Measurements from ENCODE around the gene ZC3H12D.

The ZC3H12D gene

GRCh38 chr6:149513915-149514314, 29.1 kb upstream of the ZC3H12D start:
- H3K9me3 ChIP-seq (ENCODE audit: control insufficient read depth, insufficient read depth, low read length): no peaks in the 10 kb centered on the region
- H4K20me1 ChIP-seq (ENCODE audit: control insufficient read depth, insufficient read depth, low read depth, low read length): 0 out of 2 replicates have a peak, but pooled peaks cover 3% of the 10 kb centered on the region
- peaks cover 10% of the 10 kb centered on the region for H3F3A ChIP-seq (ENCODE audit: control insufficient read depth, insufficient read depth)
- H3K4me2 ChIP-seq (ENCODE audit: low read length): no peak overlapping the region
- no peaks in the 10 kb centered on the region for H3K79me2 ChIP-seq (ENCODE audit: control insufficient read depth, low read length)
- TF ChIP-seq CTCF (IDR thresholded peaks at IDR 0.05; ENCODE audit: low read depth, low read length, poor library complexity, severe bottlenecking): no peak
- TF ChIP-seq EZH2phosphoT487 (IDR thresholded peaks at IDR 0.05; ENCODE audit: borderline replicate concordance, low read length): no peak
- H3K36me3 ChIP-seq (ENCODE audit: control insufficient read depth, low read length): peaks cover 44% of the 10 kb centered on the region
- peaks cover 6% of the 10 kb centered on the region for H3K4me1 ChIP-seq (ENCODE audit: control insufficient read depth, low read length)
- H3K9me2 ChIP-seq (replicated peaks; ENCODE audit: control insufficient read depth, low read length): no peaks in the 10 kb centered on the region
- no peak overlapping the region for H3K4me3 ChIP-seq (ENCODE audit: low read length)
- no peak overlapping the region for H3K27ac ChIP-seq (ENCODE audit: low read depth, low read length)
- no peaks in the 10 kb centered on the region for H3K27me3 ChIP-seq (ENCODE audit: control insufficient read depth, low read length)

GRCh38 chr6:149510793-149511512, 26.1 kb upstream of the ZC3H12D start:
- no peaks in the 10 kb centered on the region for H3K79me2 ChIP-seq (ENCODE audit: control insufficient read depth, low read length)
- no peak overlapping the region for H3K4me3 ChIP-seq (ENCODE audit: low read length)
- H3K4me1 ChIP-seq (ENCODE audit: control insufficient read depth, low read length): no peaks in the 10 kb centered on the region
- peaks cover 31% of the 10 kb centered on the region for H3K36me3 ChIP-seq (ENCODE audit: control insufficient read depth, low read length)
- H4K20me1 ChIP-seq (ENCODE audit: control insufficient read depth, insufficient read depth, low read depth, low read length): no peaks in the 10 kb centered on the region
- no peak for TF ChIP-seq EZH2phosphoT487 (IDR thresholded peaks at IDR 0.05; ENCODE audit: borderline replicate concordance, low read length)
- TF ChIP-seq CTCF (IDR thresholded peaks at IDR 0.05; ENCODE audit: low read depth, low read length, poor library complexity, severe bottlenecking): no peak
- no peak overlapping the region for H3K4me2 ChIP-seq (ENCODE audit: low read length)
- no peaks in the 10 kb centered on the region for H3K9me3 ChIP-seq (ENCODE audit: control insufficient read depth, insufficient read depth, low read length)
- no peak overlapping the region for H3K27ac ChIP-seq (ENCODE audit: low read depth, low read length)
- H3K9me2 ChIP-seq (replicated peaks; ENCODE audit: control insufficient read depth, low read length): no peaks in the 10 kb centered on the region
- no peaks in the 10 kb centered on the region; the same call in 1 of the 2 replicates for H3F3A ChIP-seq (ENCODE audit: control insufficient read depth, insufficient read depth)
- H3K27me3 ChIP-seq (ENCODE audit: control insufficient read depth, low read length): no peaks in the 10 kb centered on the region

DNA sequence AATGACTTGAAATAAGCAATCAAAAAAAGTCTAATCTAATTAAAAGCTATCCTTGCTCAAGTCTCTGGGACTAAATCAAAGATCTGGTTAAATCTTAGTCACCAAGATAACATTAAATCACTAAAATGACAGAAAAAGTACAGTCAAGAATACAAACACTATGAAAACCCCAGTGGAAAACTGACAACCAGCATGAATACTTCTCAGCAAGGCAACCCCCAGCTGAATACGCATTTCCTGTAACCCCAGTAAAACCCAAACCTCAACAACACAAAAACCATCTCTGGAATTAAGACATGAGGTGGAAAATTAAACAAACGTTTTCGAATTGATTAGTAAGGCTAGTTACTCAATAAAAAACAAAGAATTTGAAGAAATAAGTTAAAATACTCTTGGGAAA, 23.7 kb upstream of the ZC3H12D start:
- H3F3A ChIP-seq (ENCODE audit: control insufficient read depth, insufficient read depth): peaks cover 4% of the 10 kb centered on the region
- no peak overlapping the region for H3K4me2 ChIP-seq (ENCODE audit: low read length)
- H3K36me3 ChIP-seq (ENCODE audit: control insufficient read depth, low read length): peaks cover 31% of the 10 kb centered on the region
- H3K9me3 ChIP-seq (ENCODE audit: control insufficient read depth, insufficient read depth, low read length): no peaks in the 10 kb centered on the region
- H3K27ac ChIP-seq (ENCODE audit: low read depth, low read length): no peak overlapping the region
- no peaks in the 10 kb centered on the region for H4K20me1 ChIP-seq (ENCODE audit: control insufficient read depth, insufficient read depth, low read depth, low read length)
- TF ChIP-seq CTCF (IDR thresholded peaks at IDR 0.05; ENCODE audit: low read depth, low read length, poor library complexity, severe bottlenecking): no peak
- H3K27me3 ChIP-seq (ENCODE audit: control insufficient read depth, low read length): no peaks in the 10 kb centered on the region
- no peak overlapping the region for H3K4me3 ChIP-seq (ENCODE audit: low read length)
- H3K9me2 ChIP-seq (replicated peaks; ENCODE audit: control insufficient read depth, low read length): no peaks in the 10 kb centered on the region
- H3K79me2 ChIP-seq (ENCODE audit: control insufficient read depth, low read length): no peaks in the 10 kb centered on the region
- H3K4me1 ChIP-seq (ENCODE audit: control insufficient read depth, low read length): no peaks in the 10 kb centered on the region

Measured in DOHH2 (cell line).